Activated naive CD8-positive, alpha-beta T cell treated with anti-CD3 and anti-CD28 coated beads, Interleukin-2, amount 50 U/mL, for 16 hours (primary cell): ENCODE results near the gene FARSB.

Experiments
- DNase-seq: peaks from one replicate; pipeline ENCODE4 v3.0.0-alpha.2; 2020; ENCODE audit warnings: low read depth, low spot score

FARSB gene

DNA sequence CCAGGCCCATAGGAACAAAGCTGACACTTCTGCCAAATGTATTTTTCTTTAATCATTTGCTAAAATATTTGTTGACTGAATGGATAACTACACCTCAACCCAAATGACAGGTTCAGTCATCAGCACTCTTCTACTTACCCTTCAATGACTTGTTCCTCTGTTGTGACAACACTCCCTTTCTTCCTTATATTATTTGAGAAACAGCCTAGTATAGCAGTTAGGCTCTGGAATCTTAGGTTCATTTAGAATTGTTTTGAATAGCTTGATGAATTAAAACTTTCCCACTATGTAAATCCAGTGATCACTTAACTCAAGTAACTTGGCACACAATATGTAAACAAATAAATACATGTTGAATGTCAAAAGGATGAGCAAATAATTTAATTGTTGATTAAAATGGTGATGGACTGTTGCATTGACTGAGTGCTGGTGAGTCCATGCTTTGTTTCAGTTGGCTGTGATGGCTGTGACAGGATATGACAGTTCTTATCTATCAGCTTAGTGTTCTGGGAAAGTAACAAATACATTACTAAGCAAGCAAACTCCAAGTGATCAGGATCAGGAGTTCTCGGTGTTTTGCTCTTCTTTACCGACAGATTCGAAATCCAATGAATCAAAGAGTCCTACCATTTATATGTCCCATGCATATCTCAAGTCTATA, 12.7 kb upstream of the FARSB start:
- DNase-seq: no peak

DNA sequence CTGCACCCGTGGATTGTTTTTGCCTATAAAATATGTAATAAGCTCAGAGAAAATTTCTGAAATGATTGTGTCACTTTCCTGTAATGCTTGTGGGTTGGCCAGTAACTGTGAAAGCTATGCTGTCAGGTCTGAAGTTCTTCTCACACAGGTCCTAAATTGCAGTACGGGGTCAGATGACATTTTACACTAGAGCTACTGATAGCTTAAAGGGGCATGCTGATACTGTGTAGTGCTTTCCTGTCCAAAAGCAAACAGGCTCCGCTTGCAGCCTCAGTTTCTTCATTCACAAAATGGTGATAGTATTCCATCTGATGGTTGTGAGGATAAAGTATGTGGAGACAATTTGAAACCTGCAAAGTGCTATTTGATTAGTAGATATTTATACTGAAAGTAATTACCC, 7.6 kb upstream of the FARSB start:
- DNase-seq: no peak

DNA sequence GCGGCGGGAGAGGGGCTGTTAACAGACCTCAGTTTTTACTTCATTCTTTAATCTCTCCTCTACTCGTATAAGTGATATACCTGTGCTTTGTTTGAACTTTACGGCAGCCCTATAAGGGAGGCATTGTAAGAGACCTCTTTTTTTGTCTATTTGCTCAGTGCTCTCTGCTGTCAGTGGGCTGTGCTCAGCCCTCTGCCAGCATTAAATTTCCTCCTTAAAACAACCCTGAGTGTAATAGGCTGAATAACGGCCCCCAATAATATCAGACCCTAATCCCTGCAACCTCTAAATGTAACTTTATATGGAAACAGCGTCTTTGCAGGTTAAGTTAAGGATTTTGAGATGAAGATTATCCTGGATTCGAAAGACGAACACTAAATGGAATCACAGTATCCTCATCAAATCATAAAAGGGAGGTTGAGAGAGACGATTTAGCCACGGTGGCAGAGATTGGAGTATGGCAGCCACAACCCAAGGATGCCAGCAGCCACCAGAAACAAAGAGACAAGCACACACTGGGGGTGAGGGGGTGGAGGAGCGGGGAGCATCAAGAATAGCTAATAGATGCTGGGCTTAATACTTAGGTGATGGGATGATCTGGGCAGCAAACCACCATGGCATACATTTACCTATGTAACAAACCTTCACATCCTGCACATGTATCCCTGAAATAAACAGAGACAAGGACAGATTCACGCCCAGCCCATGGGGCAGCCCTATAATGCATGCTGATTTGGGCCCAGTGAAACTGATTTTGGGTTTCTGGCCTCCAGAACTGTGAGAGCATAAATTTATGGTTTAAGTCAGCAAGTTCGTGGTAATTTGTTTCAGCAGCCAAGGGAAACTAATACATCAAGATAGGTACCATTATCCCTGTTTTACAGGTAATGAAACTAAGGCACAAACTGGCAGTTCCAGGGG, 894 bp upstream of the FARSB start:
- no peak for DNase-seq

DNA sequence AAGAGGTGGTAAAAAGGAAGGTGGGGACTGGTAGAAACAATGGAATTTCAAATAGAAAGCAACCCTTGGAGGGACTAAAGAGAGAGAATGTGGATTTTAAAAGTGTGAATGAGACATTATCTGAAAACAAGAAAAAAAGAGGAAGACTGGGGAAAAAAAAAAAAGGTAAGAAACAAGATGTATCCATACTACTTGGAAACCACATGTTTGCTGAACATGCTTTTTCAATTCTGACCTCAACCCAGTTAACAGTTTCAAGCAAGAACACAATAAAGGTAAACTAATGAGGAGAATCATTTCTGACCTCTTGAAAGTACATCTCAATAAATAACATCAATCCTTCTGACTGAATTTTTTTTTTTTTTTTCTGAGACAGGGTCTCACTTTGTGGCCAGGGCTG, 2.6 kb downstream of the FARSB start:
- DNase-seq: no peak

DNA sequence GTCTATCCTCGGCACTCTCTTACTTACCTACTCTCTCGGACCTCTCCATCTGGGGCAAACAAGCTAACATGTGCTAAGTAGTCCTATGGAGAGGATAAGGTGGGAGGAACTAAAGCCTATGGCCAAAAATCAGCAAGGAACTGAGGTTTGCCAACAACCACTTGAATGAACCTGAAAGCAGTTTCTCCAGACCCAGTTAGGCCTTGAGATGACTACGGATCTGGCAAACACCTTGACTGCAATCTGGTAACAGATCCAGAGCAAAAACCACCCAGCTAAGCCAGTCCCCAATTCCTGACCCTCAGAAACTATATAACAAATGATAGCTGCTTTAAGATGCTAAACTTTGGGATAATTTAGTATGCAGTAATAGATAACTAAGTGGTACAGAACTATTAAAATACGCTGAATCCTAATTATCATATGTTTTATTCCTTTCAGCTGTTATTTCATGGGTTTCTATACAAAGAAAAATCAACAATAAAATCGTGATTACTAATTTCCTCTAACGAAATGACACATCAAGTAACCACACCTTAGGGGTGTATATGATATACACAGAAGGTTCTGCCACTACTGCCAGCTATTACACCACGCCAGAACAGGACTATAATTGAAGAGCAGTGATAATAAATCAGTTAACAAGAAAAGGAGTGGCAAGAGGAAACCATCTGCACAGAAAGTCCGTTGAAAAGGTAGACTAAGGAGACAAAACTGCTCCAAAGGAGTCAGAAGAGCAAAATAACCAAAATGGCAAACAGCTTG, 3.2 kb downstream of the FARSB start:
- no peak for DNase-seq

DNA sequence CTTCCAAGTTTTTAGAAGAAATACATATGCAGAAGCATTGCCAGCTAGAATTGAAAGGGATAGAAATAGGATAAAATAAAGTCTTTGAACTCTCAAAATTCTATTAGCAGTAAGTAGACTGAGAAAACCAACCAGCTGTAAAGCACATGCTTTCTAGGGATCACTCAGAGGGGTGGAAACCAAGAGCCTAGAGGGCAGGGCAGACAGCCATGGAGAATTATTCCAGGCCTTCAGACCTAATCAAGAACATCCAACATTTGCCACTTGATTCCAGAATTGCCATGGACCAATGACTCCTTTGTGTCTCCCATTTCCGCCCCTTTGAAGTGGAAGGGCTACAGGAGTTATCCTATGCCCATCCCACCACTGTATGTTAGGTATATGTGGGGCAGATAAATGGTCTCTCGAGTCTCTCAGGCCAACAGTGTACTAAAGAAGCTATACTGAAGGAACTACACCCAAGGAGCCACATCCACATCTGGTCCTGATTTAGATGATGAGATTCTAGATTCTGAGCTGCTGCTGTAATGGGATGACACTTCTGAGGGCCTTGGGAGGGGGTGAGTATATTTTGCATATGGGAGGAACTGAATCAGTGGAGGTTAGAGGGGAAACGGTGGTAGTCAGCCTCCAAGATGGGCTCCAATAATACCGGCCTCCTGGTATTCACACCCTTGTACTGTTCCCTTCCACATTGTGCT, 4.0 kb downstream of the FARSB start:
- DNase-seq: no peak

DNA sequence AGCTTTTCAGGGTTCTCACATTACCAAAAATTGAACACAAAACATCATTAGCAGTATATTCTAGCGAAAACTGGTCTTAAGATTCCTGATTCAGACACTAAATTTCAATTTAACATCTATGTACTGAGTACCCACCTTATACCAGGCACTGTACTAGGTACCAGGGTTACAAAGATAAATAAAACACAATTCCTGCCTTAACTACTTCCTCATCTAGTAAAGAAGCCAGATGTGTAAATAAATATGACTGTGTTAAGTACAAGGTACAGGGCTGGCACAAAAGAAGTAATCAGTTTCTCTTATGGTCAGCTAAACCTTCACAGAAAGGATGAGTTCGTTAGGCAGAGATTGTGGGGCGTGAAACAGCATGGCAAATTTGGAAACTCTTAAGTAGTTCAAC, 6.1 kb downstream of the FARSB start:
- no peak for DNase-seq

DNA sequence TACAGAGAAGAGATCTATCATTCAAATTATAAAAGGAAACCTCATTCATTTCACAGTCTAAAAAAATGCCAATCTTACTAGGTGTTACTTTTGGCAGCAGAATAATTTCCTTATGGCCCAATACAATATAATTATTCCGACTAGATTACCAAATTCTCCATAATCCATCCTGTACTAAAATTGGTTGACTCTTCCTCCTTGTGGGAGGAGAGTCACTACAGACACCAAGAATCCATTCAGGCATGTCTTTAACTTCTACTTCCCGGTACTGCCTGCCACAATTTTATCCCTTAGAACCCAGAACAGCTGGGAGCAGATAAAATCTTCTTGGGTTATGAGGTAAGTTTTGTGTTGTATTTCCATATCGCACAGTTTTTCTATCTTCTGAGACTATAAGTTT, 9.9 kb downstream of the FARSB start:
- DNase-seq: no peak

DNA sequence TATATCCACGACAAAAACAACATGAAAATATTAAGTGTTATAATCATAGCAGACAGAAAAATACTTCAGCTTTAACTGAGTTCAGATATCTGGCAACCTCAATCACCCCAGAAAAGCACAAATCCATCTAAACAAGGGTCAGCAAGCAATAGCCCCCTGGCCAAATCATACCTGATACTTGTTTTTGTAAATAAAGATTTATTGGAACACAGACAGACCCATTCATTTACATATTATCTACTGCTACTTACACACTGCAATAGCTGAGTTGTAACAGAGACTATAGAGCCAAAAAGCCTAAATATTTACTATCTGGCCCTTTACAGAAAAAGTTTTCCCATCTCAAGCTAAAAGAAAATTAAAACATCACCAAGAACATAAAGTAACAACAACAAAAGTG, 12.8 kb downstream of the FARSB start:
- DNase-seq: no peak

DNA sequence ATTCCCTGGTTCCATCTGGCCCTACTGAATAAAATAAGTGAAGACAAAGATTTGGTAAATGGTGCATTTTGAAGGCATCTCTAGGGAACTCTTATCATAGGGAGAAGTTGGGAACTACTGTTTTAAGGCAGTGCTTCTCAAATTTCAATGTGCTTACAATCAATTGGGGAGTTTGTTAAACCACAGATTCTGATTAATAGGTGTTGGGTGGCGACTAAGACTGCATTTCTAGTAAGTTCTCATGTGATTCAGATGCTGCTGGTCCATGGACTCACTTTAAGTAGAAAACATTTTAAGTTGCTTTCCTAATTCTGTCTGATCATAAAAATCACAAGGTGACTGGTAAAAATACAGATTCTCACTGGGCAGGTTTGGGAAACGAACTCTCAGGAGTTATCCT, 14.6 kb downstream of the FARSB start:
- no peak for DNase-seq

DNA sequence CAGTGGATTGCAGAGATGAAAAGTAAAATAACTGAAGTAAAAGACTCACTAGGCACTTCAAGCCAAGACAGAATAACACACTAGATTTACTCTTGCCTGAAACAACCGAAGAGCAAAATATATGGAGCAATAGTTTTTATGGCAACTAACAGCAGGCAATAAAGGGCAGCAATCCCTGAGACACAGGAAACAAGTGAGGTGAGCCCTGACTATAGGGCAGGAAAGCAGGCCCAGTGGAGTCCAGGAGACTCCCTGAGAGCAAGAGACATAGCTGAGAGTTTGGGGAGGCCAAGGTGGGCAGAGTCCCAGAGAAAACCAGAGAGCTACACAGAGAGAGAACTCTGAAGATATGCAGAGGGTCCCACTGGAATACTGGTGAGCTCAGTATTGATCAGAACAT, 18.8 kb downstream of the FARSB start:
- DNase-seq: no peak

DNA sequence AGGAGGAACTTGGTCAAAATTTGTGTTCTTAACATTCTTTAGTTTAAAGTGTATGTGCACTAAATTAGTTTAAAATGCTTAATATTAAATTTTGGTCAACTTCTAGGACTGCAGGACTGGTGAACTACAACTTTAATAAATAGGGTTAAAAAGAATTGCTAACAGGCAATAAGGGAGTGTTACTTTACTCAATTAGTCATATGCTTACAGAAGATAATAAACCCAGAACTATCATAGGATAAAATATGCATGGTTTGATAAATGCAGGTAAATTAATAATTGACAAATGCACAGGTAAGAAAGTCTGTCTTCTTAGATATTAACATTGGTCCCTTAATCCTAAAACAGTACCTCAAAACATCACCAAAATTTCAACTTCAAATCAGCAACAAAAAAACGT, 20.6 kb downstream of the FARSB start:
- no peak for DNase-seq

DNA sequence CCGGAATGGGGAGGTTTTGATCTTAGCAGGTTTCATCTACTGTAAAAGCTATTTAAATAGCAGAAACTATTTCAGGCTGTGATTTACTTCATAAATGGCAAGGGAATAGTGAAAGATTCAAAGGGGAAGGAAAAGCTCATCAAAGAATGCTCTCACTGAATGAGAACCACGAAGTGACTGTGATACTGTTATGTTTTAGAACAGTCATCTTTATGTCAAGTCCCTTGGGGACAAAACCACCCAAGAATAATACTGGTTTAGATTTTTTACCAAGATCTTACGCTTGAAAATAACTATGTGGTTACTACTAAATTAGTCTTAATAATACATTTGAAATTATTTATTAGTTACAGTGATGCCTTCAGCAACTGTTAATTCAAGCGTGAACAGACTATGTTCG, 28.1 kb downstream of the FARSB start:
- no peak for DNase-seq

DNA sequence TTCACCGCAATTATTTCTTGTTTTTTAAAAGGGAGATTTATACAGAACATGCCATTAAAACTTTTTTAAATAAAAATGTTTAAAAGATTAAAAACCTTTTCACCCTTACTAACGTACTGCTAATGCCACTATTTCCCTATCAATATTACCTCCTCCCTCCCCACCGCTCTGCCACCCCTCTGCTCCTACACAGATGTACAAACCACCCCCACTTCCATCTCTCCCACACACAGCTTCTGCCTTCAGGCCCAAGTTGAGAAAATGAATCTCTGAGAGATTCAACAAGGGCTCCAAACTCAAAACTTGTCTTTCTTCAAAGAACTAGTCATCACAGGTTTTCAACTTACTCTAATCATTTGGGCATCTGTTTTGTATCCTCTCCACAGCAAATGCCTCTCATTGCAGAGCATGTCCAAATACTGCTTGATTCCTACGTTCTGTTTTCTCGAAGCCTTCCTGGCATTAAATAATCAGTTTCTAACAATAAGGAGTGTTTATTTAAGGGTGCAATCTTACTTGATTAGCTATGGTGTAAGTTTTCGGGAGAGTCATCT, 32.1 kb downstream of the FARSB start:
- DNase-seq: no peak

DNA sequence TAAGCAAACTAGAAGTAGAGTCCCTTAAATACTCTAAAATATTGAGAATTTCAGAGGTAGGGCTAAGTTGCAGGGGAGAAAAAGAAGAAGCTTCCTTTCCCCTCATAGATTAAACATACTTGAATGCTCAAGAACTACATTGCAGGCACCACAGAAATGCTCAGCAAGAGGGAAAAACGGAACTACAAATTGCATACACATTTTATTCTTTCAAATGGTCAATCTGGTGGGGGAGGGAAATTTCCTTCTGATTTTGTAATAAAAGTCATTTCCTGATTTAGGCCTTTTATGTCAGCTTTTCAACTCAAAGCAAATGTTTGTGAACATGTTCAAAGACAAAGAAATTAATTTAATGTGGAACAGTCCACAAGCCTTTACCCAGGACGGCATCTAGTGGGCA, 33.0 kb downstream of the FARSB start:
- no peak for DNase-seq

DNA sequence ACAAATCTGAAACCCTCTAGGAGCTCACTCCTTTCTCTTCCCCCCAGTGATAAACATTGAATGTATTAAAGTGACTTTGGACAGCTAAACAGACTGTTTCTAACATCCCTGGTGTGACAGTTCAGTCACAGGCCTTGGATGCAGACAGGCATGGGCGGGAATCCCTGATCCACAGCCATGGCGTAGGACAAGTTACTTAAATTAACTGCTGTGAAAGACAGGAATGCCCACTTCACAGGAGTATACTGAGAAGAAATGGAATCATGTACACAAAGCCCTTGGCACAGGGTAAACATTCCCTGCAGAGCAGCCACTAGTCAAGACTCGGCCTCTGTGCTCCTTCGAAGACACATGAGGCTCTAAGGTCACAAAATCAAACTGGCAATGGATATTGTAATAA, 34.0 kb downstream of the FARSB start:
- DNase-seq: no peak

DNA sequence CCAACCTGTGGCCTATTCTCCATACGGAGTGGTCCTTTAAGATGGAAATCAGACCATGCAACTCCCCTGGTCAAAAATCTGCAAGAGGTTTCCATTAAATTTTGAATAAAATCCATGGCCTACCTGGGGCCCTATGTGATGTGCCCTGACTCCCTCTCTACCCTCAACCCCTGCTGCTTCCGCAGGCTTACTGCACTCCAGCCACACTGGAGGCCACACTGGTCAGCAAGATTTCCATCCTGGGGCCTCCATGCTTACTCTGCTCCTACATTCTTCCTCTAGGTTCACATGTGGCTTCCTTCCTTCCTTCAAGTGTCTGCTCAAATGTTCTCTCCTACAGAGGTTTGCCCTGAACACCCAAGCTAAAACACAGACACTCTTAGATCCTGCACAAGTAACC, 40.6 kb downstream of the FARSB start:
- DNase-seq: no peak

DNA sequence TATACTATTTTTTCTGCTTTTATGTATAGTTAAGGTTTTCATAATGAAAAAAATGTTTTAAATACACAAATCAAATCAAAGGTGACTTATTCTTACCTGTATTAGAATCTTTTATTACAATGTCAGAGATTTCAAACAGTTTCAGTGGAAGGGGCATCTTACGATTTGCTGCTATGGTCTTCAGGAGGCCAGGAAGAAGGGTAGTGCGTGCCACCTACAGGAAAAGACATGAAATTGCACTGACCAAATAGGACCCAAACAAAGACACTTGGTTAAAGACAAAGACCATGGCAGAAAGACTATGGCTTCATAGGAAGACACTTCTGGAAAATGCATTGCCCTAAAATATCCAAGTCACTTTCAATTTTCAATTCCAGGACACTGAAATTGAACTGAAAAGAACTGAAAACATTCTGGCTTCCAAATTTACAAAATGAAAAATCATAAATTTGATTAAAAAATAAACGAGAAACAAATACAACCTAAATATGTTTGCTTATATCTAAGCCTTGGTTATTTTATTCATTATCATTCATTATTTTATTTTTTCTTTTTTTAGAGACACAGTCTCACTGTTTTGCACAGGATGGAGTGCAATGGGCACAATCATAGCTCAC, 42.1 kb downstream of the FARSB start:
- DNase-seq: no peak

DNA sequence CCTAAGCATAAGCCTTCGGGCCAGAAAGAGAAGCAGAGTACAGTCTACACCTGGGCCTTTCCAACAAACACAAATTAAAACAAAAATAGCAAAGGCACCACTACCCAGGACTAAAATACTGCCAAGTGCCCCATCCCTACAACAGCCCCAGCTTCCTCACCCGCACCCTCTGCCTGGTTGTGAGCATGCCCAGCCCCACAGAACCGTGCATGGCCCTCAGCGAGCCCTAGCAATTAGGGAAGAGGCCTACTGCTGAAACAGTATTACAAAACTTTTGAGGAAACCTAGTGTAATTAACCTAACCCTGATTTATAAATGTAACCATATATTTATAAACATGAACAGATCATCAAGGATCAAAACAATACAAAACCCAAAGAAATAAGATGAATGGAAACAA, 44.2 kb downstream of the FARSB start:
- no peak for DNase-seq

DNA sequence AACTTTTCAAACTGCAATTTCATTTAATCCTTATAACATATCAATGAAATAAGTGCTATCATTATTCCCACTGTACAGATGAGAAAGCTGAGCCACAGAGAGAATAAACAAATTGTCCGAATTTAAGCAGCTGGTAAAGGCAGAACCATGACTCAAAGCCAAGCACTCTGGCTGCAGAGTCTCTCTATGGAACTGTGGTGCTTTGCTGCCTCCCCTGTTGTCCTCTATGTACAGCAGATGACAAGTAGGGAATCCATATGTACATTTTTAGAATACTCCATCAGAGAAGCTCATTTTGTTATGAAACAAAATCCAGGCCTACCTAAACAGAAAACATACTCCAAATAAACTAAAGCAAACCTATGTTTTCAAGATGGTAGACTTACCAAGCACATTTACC, 45.1 kb downstream of the FARSB start:
- DNase-seq: no peak

DNA sequence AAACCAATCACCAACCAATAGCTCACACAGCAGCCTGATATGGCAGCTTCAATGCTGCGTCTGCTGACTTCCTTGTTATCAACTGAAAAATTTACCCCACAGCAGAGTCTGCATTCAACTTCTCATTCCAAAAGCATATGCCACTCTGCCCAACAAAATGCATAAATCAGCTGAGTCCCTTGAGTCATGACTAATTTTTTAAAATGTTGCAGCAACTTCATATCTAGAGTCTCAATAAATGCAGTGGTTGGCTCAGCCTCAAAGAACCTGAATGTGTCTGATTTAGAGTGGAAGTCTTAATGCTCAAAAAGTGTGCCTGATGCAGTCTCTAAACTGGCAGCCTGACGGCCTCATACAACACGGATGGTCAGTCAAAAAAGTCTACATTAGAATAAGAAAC, 46.5 kb downstream of the FARSB start:
- no peak for DNase-seq
